ENCODE measurements around the gene TBPL1. TPM values are rescaled to one million over a fixed set of nuclear protein-coding genes. Genes with fewer than 3 reads are reported as not detected.

The TBPL1 gene
- polyA plus RNA-seq, 1 experiment: 71.2 TPM

GRCh38 chr6:134007077-134007476 lies 54.1 kb downstream of the TBPL1 start:
- no peaks in the 10 kb centered on the region for H3K9me3 ChIP-seq (ENCODE audit: control insufficient read depth, insufficient read depth, low read length)
- no peaks in the 10 kb centered on the region for H3K27me3 ChIP-seq (ENCODE audit: control insufficient read depth, insufficient read depth, low read length)
- H3K27ac ChIP-seq (ENCODE audit: low read depth, low read length): no peak overlapping the region
- CTCF ChIA-PET: interaction anchor here (2.7 kb wide), 1 partner anchor 34 kb away, joined by 8 read pairs; no protein-coding TSS in a partner anchor
- H3K4me3 ChIP-seq (ENCODE audit: low read depth, low read length): no peak overlapping the region
- POLR2A ChIA-PET: no interaction called here
- TF ChIP-seq, protein P1, sequence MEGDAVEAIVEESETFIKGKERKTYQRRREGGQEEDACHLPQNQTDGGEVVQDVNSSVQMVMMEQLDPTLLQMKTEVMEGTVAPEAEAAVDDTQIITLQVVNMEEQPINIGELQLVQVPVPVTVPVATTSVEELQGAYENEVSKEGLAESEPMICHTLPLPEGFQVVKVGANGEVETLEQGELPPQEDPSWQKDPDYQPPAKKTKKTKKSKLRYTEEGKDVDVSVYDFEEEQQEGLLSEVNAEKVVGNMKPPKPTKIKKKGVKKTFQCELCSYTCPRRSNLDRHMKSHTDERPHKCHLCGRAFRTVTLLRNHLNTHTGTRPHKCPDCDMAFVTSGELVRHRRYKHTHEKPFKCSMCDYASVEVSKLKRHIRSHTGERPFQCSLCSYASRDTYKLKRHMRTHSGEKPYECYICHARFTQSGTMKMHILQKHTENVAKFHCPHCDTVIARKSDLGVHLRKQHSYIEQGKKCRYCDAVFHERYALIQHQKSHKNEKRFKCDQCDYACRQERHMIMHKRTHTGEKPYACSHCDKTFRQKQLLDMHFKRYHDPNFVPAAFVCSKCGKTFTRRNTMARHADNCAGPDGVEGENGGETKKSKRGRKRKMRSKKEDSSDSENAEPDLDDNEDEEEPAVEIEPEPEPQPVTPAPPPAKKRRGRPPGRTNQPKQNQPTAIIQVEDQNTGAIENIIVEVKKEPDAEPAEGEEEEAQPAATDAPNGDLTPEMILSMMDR (IDR thresholded peaks at IDR 0.05; ENCODE audit: low read depth, low read length): no peak
- DNase-seq (ENCODE audit: low read depth, low spot score): no peak

GRCh38 chr6:134009876-134010275 lies 56.9 kb downstream of the TBPL1 start:
- H3K4me3 ChIP-seq (ENCODE audit: low read depth, low read length): no peak overlapping the region
- no peak overlapping the region for H3K27ac ChIP-seq (ENCODE audit: low read depth, low read length)
- POLR2A ChIA-PET: no interaction called here
- H3K9me3 ChIP-seq (ENCODE audit: control insufficient read depth, insufficient read depth, low read length): no peaks in the 10 kb centered on the region
- no peak for DNase-seq (ENCODE audit: low read depth, low spot score)
- H3K27me3 ChIP-seq (ENCODE audit: control insufficient read depth, insufficient read depth, low read length): no peaks in the 10 kb centered on the region
- TF ChIP-seq, protein P1 (IDR thresholded peaks at IDR 0.05; ENCODE audit: low read depth, low read length): no peak
- CTCF ChIA-PET: no interaction called here

DNA sequence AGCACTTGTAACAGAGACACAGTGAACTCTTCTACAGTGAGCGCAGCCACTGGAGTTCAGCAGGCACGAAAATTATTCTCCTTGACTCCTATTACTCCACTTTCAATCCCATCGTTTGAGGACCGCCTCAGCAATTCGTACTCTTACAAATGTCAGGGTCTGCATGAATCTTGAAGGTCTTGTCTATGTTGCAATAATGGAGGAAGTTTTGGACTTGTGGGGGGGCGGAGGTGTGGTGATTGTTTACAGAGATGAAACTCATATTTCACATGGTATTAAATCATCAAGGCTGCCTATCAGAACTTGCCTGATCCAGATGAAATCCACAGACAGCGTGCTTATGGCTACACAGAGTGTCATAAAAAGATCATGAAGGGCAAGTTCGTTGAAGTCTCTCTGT lies 57.4 kb downstream of the TBPL1 start:
- no peak for DNase-seq (ENCODE audit: low read depth, low spot score)
- H3K4me3 ChIP-seq (ENCODE audit: low read depth, low read length): no peak overlapping the region
- no peaks in the 10 kb centered on the region for H3K27me3 ChIP-seq (ENCODE audit: control insufficient read depth, insufficient read depth, low read length)
- ChIA-PET POLR2A (no interaction called here), CTCF (no interaction called here)
- H3K27ac ChIP-seq (ENCODE audit: low read depth, low read length): no peak overlapping the region
- TF ChIP-seq, protein P1 (IDR thresholded peaks at IDR 0.05; ENCODE audit: low read depth, low read length): no peak
- H3K9me3 ChIP-seq (ENCODE audit: control insufficient read depth, insufficient read depth, low read length): no peaks in the 10 kb centered on the region

- Histone ChIP-seq H3K27ac (ENCODE audit: low read depth, low read length) (no peak overlapping the region), H3K4me3 (ENCODE audit: low read depth, low read length) (no peak overlapping the region), H3K27me3 (ENCODE audit: control insufficient read depth, insufficient read depth, low read length) (no peaks in the 10 kb centered on the region), H3K9me3 (ENCODE audit: control insufficient read depth, insufficient read depth, low read length) (no peaks in the 10 kb centered on the region)
- TF ChIP-seq, protein P1 (IDR thresholded peaks at IDR 0.05; ENCODE audit: low read depth, low read length): no peak
- CTCF ChIA-PET: no interaction called here
- POLR2A ChIA-PET: no interaction called here
- no peak for DNase-seq (ENCODE audit: low read depth, low spot score)
Observed at GRCh38 chr6:134010974-134011373, 58.0 kb downstream of the TBPL1 start.

GRCh38 chr6:134014588-134015137 lies 61.6 kb downstream of the TBPL1 start:
- Histone ChIP-seq H3K9me3 (ENCODE audit: control insufficient read depth, insufficient read depth, low read length) (no peaks in the 10 kb centered on the region), H3K27me3 (ENCODE audit: control insufficient read depth, insufficient read depth, low read length) (no peaks in the 10 kb centered on the region), H3K4me3 (ENCODE audit: low read depth, low read length) (no peak overlapping the region), H3K27ac (ENCODE audit: low read depth, low read length) (no peak overlapping the region)
- POLR2A ChIA-PET: no interaction called here
- DNase-seq (ENCODE audit: low read depth, low spot score): no peak
- CTCF ChIA-PET: interaction anchor here (1.9 kb wide), 1 partner anchor 41 kb away, joined by 6 read pairs; no protein-coding TSS in a partner anchor
- TF ChIP-seq, protein P1 (IDR thresholded peaks at IDR 0.05; ENCODE audit: low read depth, low read length): no peak
